ENCODE results near the gene UBE2C. TPM values are rescaled to one million over a fixed set of nuclear protein-coding genes. Genes with fewer than 3 reads are reported as not detected.

The UBE2C gene
- total and polyA plus RNA-seq, 2 donors (not counting 1 experiment from before 2014, with no cell fraction given), result 12.9 to 23.7 TPM

DNA sequence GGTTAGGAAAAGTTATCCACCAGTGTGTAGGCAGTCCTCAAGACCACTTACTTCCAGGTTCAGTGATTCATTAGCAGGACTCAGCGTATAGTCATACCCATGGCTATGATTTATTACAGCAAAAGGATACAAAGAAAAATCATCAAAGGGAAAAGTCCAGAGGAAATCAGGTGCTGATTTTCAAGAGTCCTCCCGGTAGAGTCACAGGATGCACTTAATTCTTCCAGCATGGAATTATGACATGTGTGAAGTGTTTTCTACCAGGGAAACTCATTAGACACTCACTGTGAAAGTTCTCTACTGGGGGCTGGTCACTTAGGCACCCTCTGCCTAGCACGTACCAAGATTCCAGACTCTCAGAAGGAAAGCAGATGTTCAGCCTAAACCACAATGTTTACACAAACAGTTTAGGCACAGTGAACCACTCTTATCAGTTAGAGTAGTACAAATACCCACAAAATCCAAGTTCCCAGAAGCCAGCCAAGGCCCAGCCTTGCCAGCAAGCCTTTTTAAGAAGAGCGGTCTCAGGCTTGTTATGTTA, 31.0 kb upstream of the UBE2C start:
- peak; percentile 89 to 96 for DNase-seq (ENCODE audit: low read depth in 2 of 2)
- H3K27me3 ChIP-seq (ENCODE audit: control insufficient read depth, insufficient read depth, low read length), result no peaks in the 10 kb centered on the region
- H3K79me2 ChIP-seq (ENCODE audit: control insufficient read depth, insufficient read depth, low read length), result no peaks in the 10 kb centered on the region
- H4K20me1 ChIP-seq (ENCODE audit: control insufficient read depth, extremely low read depth, insufficient read depth, low read length), result no peaks in the 10 kb centered on the region
- no peaks in the 10 kb centered on the region for H3K36me3 ChIP-seq (ENCODE audit: control insufficient read depth, insufficient read depth, low read length)
- H3K9ac ChIP-seq (ENCODE audit: insufficient read depth, low read length), result no peak overlapping the region
- no peak overlapping the region for H3K4me3 ChIP-seq (replicated peaks in 1 of 4; ENCODE audit: control extremely low read depth in 1 of 4, insufficient read depth in 1 of 4, low read depth in 3 of 4, low read length in 4 of 4)
- no peak overlapping the region for H2AFZ ChIP-seq (ENCODE audit: low read length)
- TF ChIP-seq, protein P1, sequence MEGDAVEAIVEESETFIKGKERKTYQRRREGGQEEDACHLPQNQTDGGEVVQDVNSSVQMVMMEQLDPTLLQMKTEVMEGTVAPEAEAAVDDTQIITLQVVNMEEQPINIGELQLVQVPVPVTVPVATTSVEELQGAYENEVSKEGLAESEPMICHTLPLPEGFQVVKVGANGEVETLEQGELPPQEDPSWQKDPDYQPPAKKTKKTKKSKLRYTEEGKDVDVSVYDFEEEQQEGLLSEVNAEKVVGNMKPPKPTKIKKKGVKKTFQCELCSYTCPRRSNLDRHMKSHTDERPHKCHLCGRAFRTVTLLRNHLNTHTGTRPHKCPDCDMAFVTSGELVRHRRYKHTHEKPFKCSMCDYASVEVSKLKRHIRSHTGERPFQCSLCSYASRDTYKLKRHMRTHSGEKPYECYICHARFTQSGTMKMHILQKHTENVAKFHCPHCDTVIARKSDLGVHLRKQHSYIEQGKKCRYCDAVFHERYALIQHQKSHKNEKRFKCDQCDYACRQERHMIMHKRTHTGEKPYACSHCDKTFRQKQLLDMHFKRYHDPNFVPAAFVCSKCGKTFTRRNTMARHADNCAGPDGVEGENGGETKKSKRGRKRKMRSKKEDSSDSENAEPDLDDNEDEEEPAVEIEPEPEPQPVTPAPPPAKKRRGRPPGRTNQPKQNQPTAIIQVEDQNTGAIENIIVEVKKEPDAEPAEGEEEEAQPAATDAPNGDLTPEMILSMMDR (conservative IDR thresholded peaks at IDR 0.05 in 1 of 2, IDR thresholded peaks at IDR 0.05 in 1 of 2; ENCODE audit: low read depth in 1 of 2, low read length in 2 of 2), result no peak
- TF ChIP-seq EZH2 (IDR thresholded peaks at IDR 0.05; ENCODE audit: low read length, missing control alignments), result no peak
- peak overlapping the region; percentile 75 for H3K27ac ChIP-seq (ENCODE audit: insufficient read depth, low read length)
- H3K9me3 ChIP-seq (ENCODE audit: control insufficient read depth, insufficient read depth, low read depth, low read length), result no peaks in the 10 kb centered on the region
- H3K4me1 ChIP-seq (ENCODE audit: control insufficient read depth, extremely low read depth, insufficient read depth, low read length), result peaks cover 37% of the 10 kb centered on the region
- H3K4me2 ChIP-seq (ENCODE audit: extremely low read depth, insufficient read depth, low read length), result peak overlapping the region; percentile 72

DNA sequence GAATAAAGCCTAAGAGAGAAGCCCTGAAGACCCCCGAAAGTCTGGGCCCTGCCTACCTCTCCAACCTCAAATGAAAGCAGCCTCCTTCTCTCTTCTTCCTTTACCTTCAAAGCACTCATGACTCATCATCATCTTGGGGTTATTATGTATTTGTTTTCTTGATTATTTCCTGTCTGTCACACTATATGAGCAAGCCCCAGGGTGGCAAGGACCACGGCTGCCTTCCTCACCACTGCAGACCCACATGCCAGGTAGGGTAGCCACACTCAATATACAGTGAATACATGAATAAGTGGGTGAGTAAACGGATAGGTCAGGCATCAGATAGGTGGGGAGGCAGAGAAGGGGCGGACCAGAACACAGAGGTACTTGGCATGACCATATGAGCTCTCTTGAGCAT, 29.6 kb upstream of the UBE2C start:
- no peaks in the 10 kb centered on the region for H3K36me3 ChIP-seq (ENCODE audit: control insufficient read depth, insufficient read depth, low read length)
- H3K9me3 ChIP-seq (ENCODE audit: control insufficient read depth, insufficient read depth, low read depth, low read length), result no peaks in the 10 kb centered on the region
- no peaks in the 10 kb centered on the region for H3K27me3 ChIP-seq (ENCODE audit: control insufficient read depth, insufficient read depth, low read length)
- no peak overlapping the region for H3K4me2 ChIP-seq (ENCODE audit: extremely low read depth, insufficient read depth, low read length)
- no peak for TF ChIP-seq EZH2 (IDR thresholded peaks at IDR 0.05; ENCODE audit: low read length, missing control alignments)
- TF ChIP-seq, protein P1 (conservative IDR thresholded peaks at IDR 0.05 in 1 of 2, IDR thresholded peaks at IDR 0.05 in 1 of 2; ENCODE audit: low read depth in 1 of 2, low read length in 2 of 2), result no peak
- no peak for DNase-seq (ENCODE audit: low read depth in 2 of 2)
- H3K4me1 ChIP-seq (ENCODE audit: control insufficient read depth, extremely low read depth, insufficient read depth, low read length), result peaks cover 36% of the 10 kb centered on the region
- H3K79me2 ChIP-seq (ENCODE audit: control insufficient read depth, insufficient read depth, low read length), result no peaks in the 10 kb centered on the region
- no peak overlapping the region for H2AFZ ChIP-seq (ENCODE audit: low read length)
- no peak overlapping the region for H3K9ac ChIP-seq (ENCODE audit: insufficient read depth, low read length)
- no peak overlapping the region for H3K27ac ChIP-seq (ENCODE audit: insufficient read depth, low read length)
- H3K4me3 ChIP-seq (replicated peaks in 1 of 4; ENCODE audit: control extremely low read depth in 1 of 4, insufficient read depth in 1 of 4, low read depth in 3 of 4, low read length in 4 of 4), result no peak overlapping the region
- no peaks in the 10 kb centered on the region for H4K20me1 ChIP-seq (ENCODE audit: control insufficient read depth, extremely low read depth, insufficient read depth, low read length)

DNA sequence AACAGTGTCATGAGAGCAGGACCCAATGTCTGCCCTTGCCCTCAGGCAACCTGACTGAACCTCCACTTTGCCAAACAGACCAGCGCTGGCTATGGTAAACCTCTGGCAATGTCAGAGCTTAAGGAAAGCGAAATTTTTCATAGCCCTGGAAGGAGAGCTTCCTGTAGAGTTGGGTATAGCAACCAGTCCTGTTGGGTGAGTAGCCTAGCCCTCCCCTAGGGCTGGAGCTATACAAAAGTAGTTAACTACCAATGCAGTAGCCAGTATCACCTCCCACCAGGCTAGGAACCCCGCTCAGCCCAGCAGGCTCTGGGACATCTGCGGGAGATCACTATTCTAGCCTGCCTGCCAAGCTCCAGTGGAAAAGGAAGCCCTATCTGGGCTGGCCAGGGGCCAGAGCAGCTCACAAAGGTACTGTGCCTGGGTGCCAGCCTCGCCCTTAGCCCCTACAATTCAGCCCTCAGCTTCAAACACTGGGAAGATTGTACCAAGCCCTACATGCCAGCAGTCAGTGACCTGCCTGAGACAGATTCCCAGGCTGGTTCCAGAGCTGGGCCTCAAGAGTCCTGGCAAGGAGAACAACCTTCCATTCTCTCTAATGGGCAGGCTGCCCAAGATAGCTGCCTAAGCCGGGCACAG, 28.7 kb upstream of the UBE2C start:
- no peaks in the 10 kb centered on the region for H3K36me3 ChIP-seq (ENCODE audit: control insufficient read depth, insufficient read depth, low read length)
- H3K9ac ChIP-seq (ENCODE audit: insufficient read depth, low read length), result no peak overlapping the region
- DNase-seq (ENCODE audit: low read depth in 2 of 2), result no peak
- no peak overlapping the region for H3K4me2 ChIP-seq (ENCODE audit: extremely low read depth, insufficient read depth, low read length)
- H2AFZ ChIP-seq (ENCODE audit: low read length), result no peak overlapping the region
- no peak overlapping the region for H3K27ac ChIP-seq (ENCODE audit: insufficient read depth, low read length)
- H3K4me1 ChIP-seq (ENCODE audit: control insufficient read depth, extremely low read depth, insufficient read depth, low read length), result peaks cover 31% of the 10 kb centered on the region
- H3K79me2 ChIP-seq (ENCODE audit: control insufficient read depth, insufficient read depth, low read length), result no peaks in the 10 kb centered on the region
- no peak overlapping the region for H3K4me3 ChIP-seq (replicated peaks in 1 of 4; ENCODE audit: control extremely low read depth in 1 of 4, insufficient read depth in 1 of 4, low read depth in 3 of 4, low read length in 4 of 4)
- TF ChIP-seq, protein P1 (conservative IDR thresholded peaks at IDR 0.05 in 1 of 2, IDR thresholded peaks at IDR 0.05 in 1 of 2; ENCODE audit: low read depth in 1 of 2, low read length in 2 of 2), result no peak
- TF ChIP-seq EZH2 (IDR thresholded peaks at IDR 0.05; ENCODE audit: low read length, missing control alignments), result no peak
- H3K27me3 ChIP-seq (ENCODE audit: control insufficient read depth, insufficient read depth, low read length), result no peaks in the 10 kb centered on the region
- H3K9me3 ChIP-seq (ENCODE audit: control insufficient read depth, insufficient read depth, low read depth, low read length), result no peaks in the 10 kb centered on the region
- no peaks in the 10 kb centered on the region for H4K20me1 ChIP-seq (ENCODE audit: control insufficient read depth, extremely low read depth, insufficient read depth, low read length)

All from fibroblast of lung (primary cell).